ENCODE measurements around the gene IL17C.

DNA sequence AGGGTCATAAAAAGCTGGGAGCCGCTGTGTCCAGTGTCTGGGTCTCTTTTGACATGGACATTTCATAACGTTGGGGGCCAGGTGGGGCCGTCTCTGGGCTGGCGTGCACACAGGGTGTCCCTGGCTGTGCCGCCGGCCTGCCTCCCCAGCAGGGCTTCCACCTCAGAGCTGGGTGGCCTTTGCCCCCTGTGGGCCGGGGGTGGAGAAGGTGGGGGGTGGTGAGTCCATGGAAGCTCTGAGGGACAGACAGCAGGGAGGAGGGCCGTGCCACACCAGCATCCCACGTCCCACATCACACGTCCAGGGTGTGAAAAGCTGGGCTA lies 48.8 kb downstream of the IL17C start:
- TF ChIP-seq, protein P1, sequence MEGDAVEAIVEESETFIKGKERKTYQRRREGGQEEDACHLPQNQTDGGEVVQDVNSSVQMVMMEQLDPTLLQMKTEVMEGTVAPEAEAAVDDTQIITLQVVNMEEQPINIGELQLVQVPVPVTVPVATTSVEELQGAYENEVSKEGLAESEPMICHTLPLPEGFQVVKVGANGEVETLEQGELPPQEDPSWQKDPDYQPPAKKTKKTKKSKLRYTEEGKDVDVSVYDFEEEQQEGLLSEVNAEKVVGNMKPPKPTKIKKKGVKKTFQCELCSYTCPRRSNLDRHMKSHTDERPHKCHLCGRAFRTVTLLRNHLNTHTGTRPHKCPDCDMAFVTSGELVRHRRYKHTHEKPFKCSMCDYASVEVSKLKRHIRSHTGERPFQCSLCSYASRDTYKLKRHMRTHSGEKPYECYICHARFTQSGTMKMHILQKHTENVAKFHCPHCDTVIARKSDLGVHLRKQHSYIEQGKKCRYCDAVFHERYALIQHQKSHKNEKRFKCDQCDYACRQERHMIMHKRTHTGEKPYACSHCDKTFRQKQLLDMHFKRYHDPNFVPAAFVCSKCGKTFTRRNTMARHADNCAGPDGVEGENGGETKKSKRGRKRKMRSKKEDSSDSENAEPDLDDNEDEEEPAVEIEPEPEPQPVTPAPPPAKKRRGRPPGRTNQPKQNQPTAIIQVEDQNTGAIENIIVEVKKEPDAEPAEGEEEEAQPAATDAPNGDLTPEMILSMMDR (IDR thresholded peaks at IDR 0.05): no peak
- no peak for TF ChIP-seq TCF12 (IDR thresholded peaks at IDR 0.05)
- no peak for TF ChIP-seq YY1 (IDR thresholded peaks at IDR 0.05; ENCODE audit: low read depth)
- TF ChIP-seq, protein P2, sequence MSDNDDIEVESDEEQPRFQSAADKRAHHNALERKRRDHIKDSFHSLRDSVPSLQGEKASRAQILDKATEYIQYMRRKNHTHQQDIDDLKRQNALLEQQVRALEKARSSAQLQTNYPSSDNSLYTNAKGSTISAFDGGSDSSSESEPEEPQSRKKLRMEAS (IDR thresholded peaks at IDR 0.05; ENCODE audit: low read depth): no peak
- TF ChIP-seq FOXJ3 (CRISPR knock-in tag; IDR thresholded peaks at IDR 0.05): no peak
- TF ChIP-seq, protein P3, sequence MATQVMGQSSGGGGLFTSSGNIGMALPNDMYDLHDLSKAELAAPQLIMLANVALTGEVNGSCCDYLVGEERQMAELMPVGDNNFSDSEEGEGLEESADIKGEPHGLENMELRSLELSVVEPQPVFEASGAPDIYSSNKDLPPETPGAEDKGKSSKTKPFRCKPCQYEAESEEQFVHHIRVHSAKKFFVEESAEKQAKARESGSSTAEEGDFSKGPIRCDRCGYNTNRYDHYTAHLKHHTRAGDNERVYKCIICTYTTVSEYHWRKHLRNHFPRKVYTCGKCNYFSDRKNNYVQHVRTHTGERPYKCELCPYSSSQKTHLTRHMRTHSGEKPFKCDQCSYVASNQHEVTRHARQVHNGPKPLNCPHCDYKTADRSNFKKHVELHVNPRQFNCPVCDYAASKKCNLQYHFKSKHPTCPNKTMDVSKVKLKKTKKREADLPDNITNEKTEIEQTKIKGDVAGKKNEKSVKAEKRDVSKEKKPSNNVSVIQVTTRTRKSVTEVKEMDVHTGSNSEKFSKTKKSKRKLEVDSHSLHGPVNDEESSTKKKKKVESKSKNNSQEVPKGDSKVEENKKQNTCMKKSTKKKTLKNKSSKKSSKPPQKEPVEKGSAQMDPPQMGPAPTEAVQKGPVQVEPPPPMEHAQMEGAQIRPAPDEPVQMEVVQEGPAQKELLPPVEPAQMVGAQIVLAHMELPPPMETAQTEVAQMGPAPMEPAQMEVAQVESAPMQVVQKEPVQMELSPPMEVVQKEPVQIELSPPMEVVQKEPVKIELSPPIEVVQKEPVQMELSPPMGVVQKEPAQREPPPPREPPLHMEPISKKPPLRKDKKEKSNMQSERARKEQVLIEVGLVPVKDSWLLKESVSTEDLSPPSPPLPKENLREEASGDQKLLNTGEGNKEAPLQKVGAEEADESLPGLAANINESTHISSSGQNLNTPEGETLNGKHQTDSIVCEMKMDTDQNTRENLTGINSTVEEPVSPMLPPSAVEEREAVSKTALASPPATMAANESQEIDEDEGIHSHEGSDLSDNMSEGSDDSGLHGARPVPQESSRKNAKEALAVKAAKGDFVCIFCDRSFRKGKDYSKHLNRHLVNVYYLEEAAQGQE (IDR thresholded peaks at IDR 0.05; ENCODE audit: low read depth, low read length): no peak
- no peak for TF ChIP-seq TAF1 (IDR thresholded peaks at IDR 0.05; ENCODE audit: borderline replicate concordance, low read depth, low read length)
- TF ChIP-seq, protein P4, sequence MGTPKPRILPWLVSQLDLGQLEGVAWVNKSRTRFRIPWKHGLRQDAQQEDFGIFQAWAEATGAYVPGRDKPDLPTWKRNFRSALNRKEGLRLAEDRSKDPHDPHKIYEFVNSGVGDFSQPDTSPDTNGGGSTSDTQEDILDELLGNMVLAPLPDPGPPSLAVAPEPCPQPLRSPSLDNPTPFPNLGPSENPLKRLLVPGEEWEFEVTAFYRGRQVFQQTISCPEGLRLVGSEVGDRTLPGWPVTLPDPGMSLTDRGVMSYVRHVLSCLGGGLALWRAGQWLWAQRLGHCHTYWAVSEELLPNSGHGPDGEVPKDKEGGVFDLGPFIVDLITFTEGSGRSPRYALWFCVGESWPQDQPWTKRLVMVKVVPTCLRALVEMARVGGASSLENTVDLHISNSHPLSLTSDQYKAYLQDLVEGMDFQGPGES (IDR thresholded peaks at IDR 0.05; ENCODE audit: low read depth, low read length): no peak
- no peak for TF ChIP-seq POLR2AphosphoS5 (IDR thresholded peaks at IDR 0.05; ENCODE audit: low read depth, low read length)
- TF ChIP-seq, protein P5, sequence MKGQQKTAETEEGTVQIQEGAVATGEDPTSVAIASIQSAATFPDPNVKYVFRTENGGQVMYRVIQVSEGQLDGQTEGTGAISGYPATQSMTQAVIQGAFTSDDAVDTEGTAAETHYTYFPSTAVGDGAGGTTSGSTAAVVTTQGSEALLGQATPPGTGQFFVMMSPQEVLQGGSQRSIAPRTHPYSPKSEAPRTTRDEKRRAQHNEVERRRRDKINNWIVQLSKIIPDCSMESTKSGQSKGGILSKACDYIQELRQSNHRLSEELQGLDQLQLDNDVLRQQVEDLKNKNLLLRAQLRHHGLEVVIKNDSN (IDR thresholded peaks at IDR 0.05; ENCODE audit: borderline replicate concordance, low read depth): no peak
- TF ChIP-seq NFIC (IDR thresholded peaks at IDR 0.05; ENCODE audit: borderline replicate concordance): no peak
- TF ChIP-seq GATA2 (CRISPR knock-in tag; IDR thresholded peaks at IDR 0.05): no peak
- TF ChIP-seq CHD2 (IDR thresholded peaks at IDR 0.05; ENCODE audit: low read length, partially characterized antibody): no peak

All from SK-N-SH (cell line).